Stomach (tissue), 4 donors: Measurements from ENCODE around the gene EDEM2.

ENCODE experiments used
- POLR2A ChIP-seq, 4 donors: fragments of 450-650 bp; IDR thresholded peaks; one replicate each; pipeline ENCODE4 v1.6.1; 2016; ENCODE audit warnings: antibody characterized with exemption in 4 of 4, control low read depth in 2 of 4, mild to moderate bottlenecking in 1 of 4, moderate library complexity in 1 of 4
- POLR2AphosphoS5 ChIP-seq, 3 donors: sonication (generic); formaldehyde crosslinking; IDR thresholded peaks; one replicate each; pipeline ENCODE4 v1.6.1; 2016; ENCODE audit warnings: antibody characterized with exemption in 3 of 3
- TF ChIP-seq, protein P1 (sequence below), 7 experiments: fragments of 450-650 bp in 4 of 7; fragments of 200-600 bp in 3 of 7; sonication (generic) in 3 of 7; IDR thresholded peaks; one replicate each; pipeline ENCODE4 v1.5.1; 2016 to 2019; ENCODE audit warnings: antibody characterized with exemption in 7 of 7, control low read depth in 2 of 7, mild to moderate bottlenecking in 1 of 7

DNA sequence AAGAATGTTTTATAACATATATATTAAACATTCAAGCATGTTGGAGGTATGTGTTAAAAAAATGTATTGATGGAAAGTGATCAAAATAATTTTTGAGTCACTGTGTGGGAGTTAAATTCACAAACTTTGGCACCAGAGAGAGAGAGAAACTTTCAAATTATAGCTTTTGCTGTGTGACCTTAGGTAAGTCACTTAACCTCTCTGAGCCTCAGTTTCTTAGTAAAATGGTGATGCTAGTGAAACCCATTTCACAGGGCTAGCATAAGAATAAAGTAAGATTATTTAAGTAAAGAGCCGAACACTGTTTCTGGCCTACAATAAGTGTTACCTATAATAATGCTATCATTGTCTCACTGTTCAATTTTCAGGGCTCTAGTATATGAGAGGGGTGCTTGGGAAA, 20.7 kb upstream of the EDEM2 start:
- TF ChIP-seq, protein P1, sequence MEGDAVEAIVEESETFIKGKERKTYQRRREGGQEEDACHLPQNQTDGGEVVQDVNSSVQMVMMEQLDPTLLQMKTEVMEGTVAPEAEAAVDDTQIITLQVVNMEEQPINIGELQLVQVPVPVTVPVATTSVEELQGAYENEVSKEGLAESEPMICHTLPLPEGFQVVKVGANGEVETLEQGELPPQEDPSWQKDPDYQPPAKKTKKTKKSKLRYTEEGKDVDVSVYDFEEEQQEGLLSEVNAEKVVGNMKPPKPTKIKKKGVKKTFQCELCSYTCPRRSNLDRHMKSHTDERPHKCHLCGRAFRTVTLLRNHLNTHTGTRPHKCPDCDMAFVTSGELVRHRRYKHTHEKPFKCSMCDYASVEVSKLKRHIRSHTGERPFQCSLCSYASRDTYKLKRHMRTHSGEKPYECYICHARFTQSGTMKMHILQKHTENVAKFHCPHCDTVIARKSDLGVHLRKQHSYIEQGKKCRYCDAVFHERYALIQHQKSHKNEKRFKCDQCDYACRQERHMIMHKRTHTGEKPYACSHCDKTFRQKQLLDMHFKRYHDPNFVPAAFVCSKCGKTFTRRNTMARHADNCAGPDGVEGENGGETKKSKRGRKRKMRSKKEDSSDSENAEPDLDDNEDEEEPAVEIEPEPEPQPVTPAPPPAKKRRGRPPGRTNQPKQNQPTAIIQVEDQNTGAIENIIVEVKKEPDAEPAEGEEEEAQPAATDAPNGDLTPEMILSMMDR (IDR thresholded peaks at IDR 0.05), result no peak
- TF ChIP-seq POLR2AphosphoS5 (IDR thresholded peaks at IDR 0.05) (no peak), POLR2A (IDR thresholded peaks at IDR 0.05) (no peak)
